ES-I3 (cell line): ENCODE results near the gene RASEF.
A peak's percentile ranks its signal among the peaks of the same experiment; 100 is the strongest.
"Not testable (repeated sequence)": the region's sequence is repeated elsewhere in the genome, so short reads cannot be mapped to it uniquely, and the experiment has no call there.

Source experiments
- H3K36me3 ChIP-seq: 2 replicates; pipeline ENCODE4 v1.6.1; 2013; ENCODE audit warnings: mild to moderate bottlenecking, low read length, control low read depth, moderate library complexity; ENCODE audit not compliant: insufficient read depth
- H3K4me1 ChIP-seq: 2 replicates; pipeline ENCODE4 v1.6.1; 2013; ENCODE audit warnings: mild to moderate bottlenecking, control low read depth, low read length; ENCODE audit not compliant: insufficient read depth
- H3K9ac ChIP-seq: 2 replicates; pipeline ENCODE4 v1.6.1; 2013; ENCODE audit warnings: low read depth, mild to moderate bottlenecking, low read length, moderate library complexity
- H3K9me3 ChIP-seq: 2 replicates; pipeline ENCODE4 v1.6.1; 2013; ENCODE audit warnings: mild to moderate bottlenecking, low read length, moderate library complexity; ENCODE audit not compliant: control insufficient read depth, insufficient read depth

Gene RASEF

GRCh38 chr9:83062651-83063527 is at the start of gene RASEF:
RASEF (minus strand) TSS chr9:83063142; CDS start chr9:83062867, 275 bp downstream.
- no peaks in the 10 kb centered on the region for H3K9me3 ChIP-seq
- H3K36me3 ChIP-seq = no peaks in the 10 kb centered on the region
- peak within 1 kb of the TSS; percentile 53 for H3K9ac ChIP-seq
- no peaks in the 10 kb centered on the region for H3K4me1 ChIP-seq

GRCh38 chr9:83111169-83111568 is 48.2 kb upstream of the RASEF start:
- Histone ChIP-seq H3K4me1 (no peaks in the 10 kb centered on the region), H3K9me3 (peaks cover 2% of the 10 kb centered on the region; the same call in 1 of the 2 replicates), H3K9ac (no peak overlapping the region), H3K36me3 (no peaks in the 10 kb centered on the region)

- no peaks in the 10 kb centered on the region; the same call in 1 of the 2 replicates for H3K9me3 ChIP-seq
- H3K9ac ChIP-seq = no peak overlapping the region
- H3K36me3 ChIP-seq = no peaks in the 10 kb centered on the region
- H3K4me1 ChIP-seq = no peaks in the 10 kb centered on the region
These were observed 46.4 kb upstream of the RASEF start for GRCh38 chr9:83109296-83109695.

- Histone ChIP-seq H3K36me3 (no peaks in the 10 kb centered on the region), H3K4me1 (no peaks in the 10 kb centered on the region), H3K9me3 (no peaks in the 10 kb centered on the region), H3K9ac (no peak overlapping the region)
These were observed 45.3 kb upstream of the RASEF start for GRCh38 chr9:83108208-83108607.

GRCh38 chr9:83106772-83107171 is 43.8 kb upstream of the RASEF start:
- Histone ChIP-seq H3K9ac (no peak overlapping the region), H3K4me1 (no peaks in the 10 kb centered on the region)

GRCh38 chr9:83106263-83106662 is 43.3 kb upstream of the RASEF start:
- Histone ChIP-seq H3K4me1 (no peaks in the 10 kb centered on the region), H3K9ac (no peak overlapping the region), H3K9me3 (no peaks in the 10 kb centered on the region), H3K36me3 (no peaks in the 10 kb centered on the region)

More at GRCh38 chr9:83106772-83107171, 43.8 kb upstream of the RASEF start:
- H3K9me3 ChIP-seq = no peaks in the 10 kb centered on the region
- no peaks in the 10 kb centered on the region for H3K36me3 ChIP-seq

- H3K9ac ChIP-seq = no peak overlapping the region
- no peaks in the 10 kb centered on the region for H3K9me3 ChIP-seq
- no peaks in the 10 kb centered on the region for H3K4me1 ChIP-seq
- H3K36me3 ChIP-seq = no peaks in the 10 kb centered on the region
These were observed 34.7 kb upstream of the RASEF start for GRCh38 chr9:83097633-83098032.

GRCh38 chr9:83093311-83093710 is 30.4 kb upstream of the RASEF start:
- H3K4me1 ChIP-seq, H3K9ac ChIP-seq, H3K36me3 ChIP-seq, H3K9me3 ChIP-seq: not testable (repeated sequence)

- H3K9me3 ChIP-seq = no peaks in the 10 kb centered on the region
- H3K4me1 ChIP-seq = no peaks in the 10 kb centered on the region
- H3K9ac ChIP-seq = no peak overlapping the region
- no peaks in the 10 kb centered on the region for H3K36me3 ChIP-seq
These were observed 18.9 kb upstream of the RASEF start for GRCh38 chr9:83081846-83082245.

- Histone ChIP-seq H3K9me3 (no peaks in the 10 kb centered on the region), H3K4me1 (no peaks in the 10 kb centered on the region), H3K36me3 (no peaks in the 10 kb centered on the region), H3K9ac (no peak overlapping the region)
These were observed 18.1 kb upstream of the RASEF start for GRCh38 chr9:83081010-83081409.

GRCh38 chr9:83075932-83076331 is 13.0 kb upstream of the RASEF start:
- not testable (repeated sequence) for H3K4me1 ChIP-seq, H3K36me3 ChIP-seq, H3K9ac ChIP-seq, H3K9me3 ChIP-seq

GRCh38 chr9:83072498-83072897 is 9.6 kb upstream of the RASEF start:
- not testable (repeated sequence) for H3K4me1 ChIP-seq, H3K9me3 ChIP-seq, H3K36me3 ChIP-seq, H3K9ac ChIP-seq

GRCh38 chr9:83071626-83072025 is 8.7 kb upstream of the RASEF start:
- Histone ChIP-seq H3K4me1 (no peaks in the 10 kb centered on the region), H3K36me3 (no peaks in the 10 kb centered on the region), H3K9ac (no peak overlapping the region), H3K9me3 (no peaks in the 10 kb centered on the region)

- Histone ChIP-seq H3K36me3 (no peaks in the 10 kb centered on the region), H3K9ac (no peak overlapping the region), H3K4me1 (no peaks in the 10 kb centered on the region), H3K9me3 (no peaks in the 10 kb centered on the region)
These were observed 7.3 kb upstream of the RASEF start for GRCh38 chr9:83070261-83070660.

- no peaks in the 10 kb centered on the region for H3K4me1 ChIP-seq
- no peak overlapping the region for H3K9ac ChIP-seq
- no peaks in the 10 kb centered on the region for H3K36me3 ChIP-seq
- H3K9me3 ChIP-seq = no peaks in the 10 kb centered on the region
These were observed 6.7 kb upstream of the RASEF start for GRCh38 chr9:83069651-83070050.
